ENCODE results near the gene MALRD1.

The MALRD1 gene

GRCh38 chr10:19724287-19724686 is 675.7 kb downstream of the MALRD1 start:
- Histone ChIP-seq H3K27me3 (ENCODE audit: insufficient read depth, low read depth) (no peaks in the 10 kb centered on the region), H3K79me2 (ENCODE audit: insufficient read depth, low read depth) (no peaks in the 10 kb centered on the region), H3K4me1 (ENCODE audit: low read depth, poor library complexity, severe bottlenecking) (peaks cover 5% of the 10 kb centered on the region), H2AFZ (ENCODE audit: low read depth) (no peak overlapping the region), H3K4me3 (IDR thresholded peaks at IDR 0.05; ENCODE audit: insufficient read depth, low read depth, low read length) (no peak overlapping the region), H3K36me3 (ENCODE audit: insufficient read depth) (no peaks in the 10 kb centered on the region), H3K27ac (no peak overlapping the region), H3K4me2 (no peak overlapping the region), H3K9ac (no peak overlapping the region), H4K20me1 (ENCODE audit: insufficient read depth) (no peaks in the 10 kb centered on the region)
- TF ChIP-seq CTCF (conservative IDR thresholded peaks at IDR 0.05; ENCODE audit: low read depth, low read length): no peak

GRCh38 chr10:19728376-19728775 is 679.8 kb downstream of the MALRD1 start:
- Histone ChIP-seq H2AFZ (ENCODE audit: low read depth) (no peak overlapping the region), H4K20me1 (ENCODE audit: insufficient read depth) (no peaks in the 10 kb centered on the region), H3K27me3 (ENCODE audit: insufficient read depth, low read depth) (no peaks in the 10 kb centered on the region), H3K36me3 (ENCODE audit: insufficient read depth) (no peaks in the 10 kb centered on the region), H3K4me1 (ENCODE audit: low read depth, poor library complexity, severe bottlenecking) (no peaks in the 10 kb centered on the region), H3K27ac (no peak overlapping the region), H3K4me2 (no peak overlapping the region), H3K79me2 (ENCODE audit: insufficient read depth, low read depth) (no peaks in the 10 kb centered on the region), H3K4me3 (IDR thresholded peaks at IDR 0.05; ENCODE audit: insufficient read depth, low read depth, low read length) (no peak overlapping the region), H3K9ac (no peak overlapping the region)
- TF ChIP-seq CTCF (conservative IDR thresholded peaks at IDR 0.05; ENCODE audit: low read depth, low read length): no peak

GRCh38 chr10:19728964-19729363 is 680.4 kb downstream of the MALRD1 start:
- Histone ChIP-seq H3K79me2 (ENCODE audit: insufficient read depth, low read depth) (no peaks in the 10 kb centered on the region), H3K4me1 (ENCODE audit: low read depth, poor library complexity, severe bottlenecking) (no peaks in the 10 kb centered on the region), H2AFZ (ENCODE audit: low read depth) (no peak overlapping the region), H3K27me3 (ENCODE audit: insufficient read depth, low read depth) (no peaks in the 10 kb centered on the region), H4K20me1 (ENCODE audit: insufficient read depth) (no peaks in the 10 kb centered on the region), H3K27ac (no peak overlapping the region), H3K9ac (no peak overlapping the region), H3K4me3 (IDR thresholded peaks at IDR 0.05; ENCODE audit: insufficient read depth, low read depth, low read length) (no peak overlapping the region), H3K36me3 (ENCODE audit: insufficient read depth) (no peaks in the 10 kb centered on the region), H3K4me2 (no peak overlapping the region)
- TF ChIP-seq CTCF (conservative IDR thresholded peaks at IDR 0.05; ENCODE audit: low read depth, low read length): no peak

- Histone ChIP-seq H3K27ac (no peak overlapping the region), H3K4me2 (no peak overlapping the region)
Observed at GRCh38 chr10:19730167-19730906, 681.7 kb downstream of the MALRD1 start.

More at GRCh38 chr10:19730167-19730906, 681.7 kb downstream of the MALRD1 start:
- H3K27me3 ChIP-seq (ENCODE audit: insufficient read depth, low read depth): no peaks in the 10 kb centered on the region
- H3K9ac ChIP-seq: no peak overlapping the region
- H3K4me1 ChIP-seq (ENCODE audit: low read depth, poor library complexity, severe bottlenecking): no peaks in the 10 kb centered on the region
- H2AFZ ChIP-seq (ENCODE audit: low read depth): no peak overlapping the region
- no peaks in the 10 kb centered on the region for H3K79me2 ChIP-seq (ENCODE audit: insufficient read depth, low read depth)
- TF ChIP-seq CTCF (conservative IDR thresholded peaks at IDR 0.05; ENCODE audit: low read depth, low read length): no peak
- no peaks in the 10 kb centered on the region for H4K20me1 ChIP-seq (ENCODE audit: insufficient read depth)
- H3K4me3 ChIP-seq (IDR thresholded peaks at IDR 0.05; ENCODE audit: insufficient read depth, low read depth, low read length): no peak overlapping the region
- no peaks in the 10 kb centered on the region for H3K36me3 ChIP-seq (ENCODE audit: insufficient read depth)

Data from KMS-11 (cell line).